ENCODE results near the gene CCNY. TPM values are rescaled to one million over a fixed set of nuclear protein-coding genes. Genes with fewer than 3 reads are reported as not detected.

The CCNY gene
- total and polyA plus RNA-seq, 5 donors, result 27.7 to 72.1 (median 64.3) TPM

- no peak within 1 kb of the TSS for H3K4me3 ChIP-seq (ENCODE audit: low read length)
- intact Hi-C loops (cut with DNase I), result no loop called here
- H3K27ac ChIP-seq (ENCODE audit: low read length), result no peak within 1 kb of the TSS
- no peaks in the 10 kb centered on the region for H3K4me1 ChIP-seq (ENCODE audit: control insufficient read depth, insufficient read depth, low read length)
- H3K9me3 ChIP-seq (ENCODE audit: control insufficient read depth, low read length), result no peaks in the 10 kb centered on the region
- DNase-seq, result no peak
- no peak for ATAC-seq
- no peaks in the 10 kb centered on the region for H3K27me3 ChIP-seq (ENCODE audit: control insufficient read depth, insufficient read depth)
- WGBS, result 58% methylated on average over 8 of the region's 8 CpGs
Measured at GRCh38 chr10:35605191-35605590, 268.9 kb downstream of the CCNY start, which contains the start of gene GJD4. GJD4 (plus strand) TSS chr10:35605341; CDS start chr10:35605568, 227 bp downstream.

DNA sequence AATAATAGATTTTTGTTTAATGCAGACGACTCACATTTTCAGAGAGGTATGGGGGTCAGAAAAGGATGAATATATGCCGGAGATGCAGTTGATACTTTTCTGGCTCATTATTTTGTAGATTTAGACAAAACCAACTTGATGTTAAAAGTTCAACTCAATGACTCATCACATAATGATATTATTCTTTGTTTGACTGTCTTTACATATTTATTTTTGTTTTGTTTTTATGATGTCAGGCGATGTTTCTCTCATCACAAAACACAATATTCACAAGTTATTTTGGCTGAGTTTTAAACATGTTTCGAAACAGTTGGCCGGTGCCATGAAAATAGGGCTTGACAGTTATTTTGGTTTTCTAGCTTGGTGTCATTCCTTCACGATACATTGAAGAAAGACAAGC is 270.1 kb downstream of the CCNY start:
- no peak overlapping the region for H3K27ac ChIP-seq (ENCODE audit: low read length)
- H3K9me3 ChIP-seq (ENCODE audit: control insufficient read depth, low read length), result no peaks in the 10 kb centered on the region
- intact Hi-C loops (cut with DNase I), result no loop called here
- no peaks in the 10 kb centered on the region for H3K4me1 ChIP-seq (ENCODE audit: control insufficient read depth, insufficient read depth, low read length)
- H3K27me3 ChIP-seq (ENCODE audit: control insufficient read depth, insufficient read depth), result no peaks in the 10 kb centered on the region
- no peak overlapping the region for H3K4me3 ChIP-seq (ENCODE audit: low read length)
- ATAC-seq (no peak), DNase-seq (no peak)
- WGBS, result 72% methylated on average over 6 of the region's 6 CpGs

DNA sequence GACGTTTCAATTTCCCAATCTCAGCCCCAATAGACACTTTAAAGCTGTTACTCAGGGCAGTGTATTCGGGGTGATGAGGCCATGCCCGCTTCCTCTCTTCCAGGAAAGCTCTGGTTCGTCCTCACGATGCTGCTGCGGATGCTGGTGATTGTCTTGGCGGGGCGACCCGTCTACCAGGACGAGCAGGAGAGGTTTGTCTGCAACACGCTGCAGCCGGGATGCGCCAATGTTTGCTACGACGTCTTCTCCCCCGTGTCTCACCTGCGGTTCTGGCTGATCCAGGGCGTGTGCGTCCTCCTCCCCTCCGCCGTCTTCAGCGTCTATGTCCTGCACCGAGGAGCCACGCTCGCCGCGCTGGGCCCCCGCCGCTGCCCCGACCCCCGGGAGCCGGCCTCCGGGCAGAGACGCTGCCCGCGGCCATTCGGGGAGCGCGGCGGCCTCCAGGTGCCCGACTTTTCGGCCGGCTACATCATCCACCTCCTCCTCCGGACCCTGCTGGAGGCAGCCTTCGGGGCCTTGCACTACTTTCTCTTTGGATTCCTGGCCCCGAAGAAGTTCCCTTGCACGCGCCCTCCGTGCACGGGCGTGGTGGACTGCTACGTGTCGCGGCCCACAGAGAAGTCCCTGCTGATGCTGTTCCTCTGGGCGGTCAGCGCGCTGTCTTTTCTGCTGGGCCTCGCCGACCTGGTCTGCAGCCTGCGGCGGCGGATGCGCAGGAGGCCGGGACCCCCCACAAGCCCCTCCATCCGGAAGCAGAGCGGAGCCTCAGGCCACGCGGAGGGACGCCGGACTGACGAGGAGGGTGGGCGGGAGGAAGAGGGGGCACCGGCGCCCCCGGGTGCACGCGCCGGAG is 271.4 kb downstream of the CCNY start:
- Histone ChIP-seq H3K4me3 (ENCODE audit: low read length) (peak overlapping the region; percentile 43), H3K27ac (ENCODE audit: low read length) (no peak overlapping the region), H3K4me1 (ENCODE audit: control insufficient read depth, insufficient read depth, low read length) (no peaks in the 10 kb centered on the region), H3K27me3 (ENCODE audit: control insufficient read depth, insufficient read depth) (no peaks in the 10 kb centered on the region), H3K9me3 (ENCODE audit: control insufficient read depth, low read length) (no peaks in the 10 kb centered on the region)
- 10% methylated on average over 78 of the region's 78 CpGs for WGBS
- intact Hi-C loops (cut with DNase I), result no loop called here
- ATAC-seq (peak; percentile 29 to 51), DNase-seq (peak in 2 of 3 donors; percentile 60 to 68)

DNA sequence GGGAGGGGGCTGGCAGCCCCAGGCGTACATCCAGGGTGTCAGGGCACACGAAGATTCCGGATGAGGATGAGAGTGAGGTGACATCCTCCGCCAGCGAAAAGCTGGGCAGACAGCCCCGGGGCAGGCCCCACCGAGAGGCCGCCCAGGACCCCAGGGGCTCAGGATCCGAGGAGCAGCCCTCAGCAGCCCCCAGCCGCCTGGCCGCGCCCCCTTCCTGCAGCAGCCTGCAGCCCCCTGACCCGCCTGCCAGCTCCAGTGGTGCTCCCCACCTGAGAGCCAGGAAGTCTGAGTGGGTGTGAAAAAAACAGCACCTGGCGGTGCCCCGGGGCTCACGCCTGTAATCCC is 272.0 kb downstream of the CCNY start:
- WGBS, result 65% methylated on average over 16 of the region's 16 CpGs
- Histone ChIP-seq H3K9me3 (ENCODE audit: control insufficient read depth, low read length) (no peaks in the 10 kb centered on the region), H3K27me3 (ENCODE audit: control insufficient read depth, insufficient read depth) (no peaks in the 10 kb centered on the region), H3K4me3 (ENCODE audit: low read length) (peak overlapping the region; percentile 43), H3K4me1 (ENCODE audit: control insufficient read depth, insufficient read depth, low read length) (no peaks in the 10 kb centered on the region), H3K27ac (ENCODE audit: low read length) (no peak overlapping the region)
- DNase-seq, result peak in 2 of 3 donors; percentile 44 to 51
- intact Hi-C loops (cut with DNase I), result no loop called here
- ATAC-seq, result peak in 1 of 2 donors; percentile 13

DNA sequence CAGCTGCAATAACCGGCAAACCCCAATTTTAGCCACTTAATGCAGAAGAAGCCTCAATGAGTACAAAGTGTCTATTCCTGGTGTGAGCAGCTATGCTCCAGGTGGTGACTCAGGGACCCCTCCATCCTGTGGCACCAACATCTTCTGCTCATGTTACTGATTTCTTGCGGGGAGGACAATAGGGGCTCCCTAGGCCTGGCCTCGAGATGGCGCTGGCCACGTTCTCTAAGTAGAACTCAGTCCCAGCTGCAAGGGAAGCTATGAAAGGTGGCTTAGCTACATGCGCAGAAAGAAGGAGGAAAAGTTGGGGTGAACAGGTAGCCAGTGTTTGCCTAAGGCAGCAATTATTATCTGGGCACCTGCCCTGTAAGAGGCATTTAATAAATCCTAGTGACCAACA is 275.4 kb downstream of the CCNY start:
- WGBS, result 78% methylated on average over 6 of the region's 6 CpGs
- no peaks in the 10 kb centered on the region for H3K9me3 ChIP-seq (ENCODE audit: control insufficient read depth, low read length)
- DNase-seq, result no peak
- H3K27me3 ChIP-seq (ENCODE audit: control insufficient read depth, insufficient read depth), result no peaks in the 10 kb centered on the region
- intact Hi-C loops (cut with DNase I), result no loop called here
- H3K4me3 ChIP-seq (ENCODE audit: low read length), result no peak overlapping the region
- no peaks in the 10 kb centered on the region for H3K4me1 ChIP-seq (ENCODE audit: control insufficient read depth, insufficient read depth, low read length)
- no peak for ATAC-seq
- H3K27ac ChIP-seq (ENCODE audit: low read length), result no peak overlapping the region

DNA sequence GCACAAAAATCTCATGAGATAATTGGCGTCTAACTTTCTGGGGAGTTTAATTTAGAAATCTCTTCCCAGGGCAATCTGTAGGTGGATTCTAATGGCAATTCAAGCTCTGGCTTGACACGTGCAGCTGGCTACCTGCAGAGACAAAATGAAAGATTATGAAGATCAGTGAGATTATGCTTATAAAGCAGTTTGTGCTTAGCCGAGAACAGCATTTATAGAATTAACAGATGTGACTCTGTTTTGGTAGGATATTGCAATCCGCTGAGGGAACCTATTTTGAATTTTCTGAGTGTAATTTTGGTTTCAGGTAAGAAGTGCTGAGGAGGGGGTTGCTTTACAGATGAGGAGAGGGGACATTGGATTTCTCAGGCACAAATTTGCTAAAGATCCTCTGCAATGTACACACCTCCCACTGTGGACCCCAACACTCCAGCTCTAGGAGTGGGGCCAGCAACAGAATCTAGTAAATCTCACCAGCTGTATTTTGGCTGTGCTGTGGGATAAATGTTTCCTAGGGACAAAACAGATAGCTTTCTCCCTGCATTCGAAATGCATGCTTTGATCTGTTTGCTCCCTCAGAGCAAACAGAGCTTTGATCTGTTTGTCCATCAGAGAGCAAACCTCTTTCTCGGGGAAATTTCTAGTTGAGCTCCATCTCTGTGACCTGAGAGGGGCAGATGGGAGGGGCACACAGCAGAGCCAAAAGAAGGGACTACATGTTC is 276.2 kb downstream of the CCNY start:
- Histone ChIP-seq H3K27ac (ENCODE audit: low read length) (no peak overlapping the region), H3K27me3 (ENCODE audit: control insufficient read depth, insufficient read depth) (no peaks in the 10 kb centered on the region), H3K9me3 (ENCODE audit: control insufficient read depth, low read length) (no peaks in the 10 kb centered on the region), H3K4me3 (ENCODE audit: low read length) (no peak overlapping the region), H3K4me1 (ENCODE audit: control insufficient read depth, insufficient read depth, low read length) (no peaks in the 10 kb centered on the region)
- ATAC-seq (no peak), DNase-seq (no peak)
- intact Hi-C loops (cut with DNase I), result no loop called here
- WGBS, result 56% methylated on average over 6 of the region's 6 CpGs

DNA sequence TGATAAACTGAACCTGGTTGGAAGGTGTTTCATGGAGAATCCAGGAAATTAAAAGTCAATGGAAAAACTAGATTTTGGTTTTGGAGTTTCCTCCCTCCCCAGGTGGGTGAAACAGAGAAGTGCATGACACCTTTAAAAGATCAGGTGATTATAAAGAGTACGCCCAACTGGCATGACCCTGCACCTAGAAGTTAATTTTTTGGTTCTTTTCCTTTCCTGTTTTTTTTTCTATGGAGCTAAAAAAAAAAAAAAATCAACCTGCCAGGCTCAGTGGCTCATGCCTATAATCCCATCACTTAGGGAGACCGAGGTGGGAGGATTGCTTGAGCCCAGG is 276.8 kb downstream of the CCNY start:
- WGBS, result 81% methylated on average over 2 of the region's 2 CpGs
- Histone ChIP-seq H3K4me1 (ENCODE audit: control insufficient read depth, insufficient read depth, low read length) (no peaks in the 10 kb centered on the region), H3K27ac (ENCODE audit: low read length) (no peak overlapping the region), H3K9me3 (ENCODE audit: control insufficient read depth, low read length) (no peaks in the 10 kb centered on the region), H3K4me3 (ENCODE audit: low read length) (no peak overlapping the region), H3K27me3 (ENCODE audit: control insufficient read depth, insufficient read depth) (no peaks in the 10 kb centered on the region)
- DNase-seq (no peak), ATAC-seq (no peak)
- intact Hi-C loops (cut with DNase I), result no loop called here

GRCh38 chr10:35613597-35614226 is 277.4 kb downstream of the CCNY start:
- 47% methylated on average over 8 of the region's 8 CpGs for WGBS
- H3K9me3 ChIP-seq (ENCODE audit: control insufficient read depth, low read length), result no peaks in the 10 kb centered on the region
- DNase-seq, result no peak
- ATAC-seq, result peak; percentile 35 to 65
- intact Hi-C loops (cut with DNase I), result no loop called here
- H3K27me3 ChIP-seq (ENCODE audit: control insufficient read depth, insufficient read depth), result no peaks in the 10 kb centered on the region
- H3K4me3 ChIP-seq (ENCODE audit: low read length), result no peak overlapping the region
- H3K27ac ChIP-seq (ENCODE audit: low read length), result no peak overlapping the region
- no peaks in the 10 kb centered on the region for H3K4me1 ChIP-seq (ENCODE audit: control insufficient read depth, insufficient read depth, low read length)

DNA sequence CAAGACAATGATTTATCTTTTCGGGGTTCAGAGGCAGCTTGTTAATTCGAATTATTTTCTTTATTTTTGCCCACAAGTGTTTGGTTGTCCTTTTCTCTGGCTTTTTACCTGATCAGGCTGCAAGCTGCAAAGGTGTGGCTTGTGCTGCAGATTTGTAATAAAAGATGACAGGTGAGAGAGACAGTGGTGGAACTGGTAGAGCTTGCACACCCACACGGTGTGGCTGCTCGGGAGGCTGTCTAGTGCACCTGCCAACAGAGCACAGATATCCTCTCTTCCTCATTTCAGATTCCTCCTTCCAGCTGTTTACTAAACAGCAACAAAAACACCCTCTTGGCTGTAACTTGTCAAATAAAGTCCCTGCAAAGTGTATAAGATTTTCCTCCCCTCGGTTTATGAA is 278.0 kb downstream of the CCNY start:
- ATAC-seq (no peak), DNase-seq (no peak)
- no peak overlapping the region for H3K27ac ChIP-seq (ENCODE audit: low read length)
- no peaks in the 10 kb centered on the region for H3K9me3 ChIP-seq (ENCODE audit: control insufficient read depth, low read length)
- H3K27me3 ChIP-seq (ENCODE audit: control insufficient read depth, insufficient read depth), result no peaks in the 10 kb centered on the region
- no peaks in the 10 kb centered on the region for H3K4me1 ChIP-seq (ENCODE audit: control insufficient read depth, insufficient read depth, low read length)
- intact Hi-C loops (cut with DNase I), result no loop called here
- 48% methylated on average over 5 of the region's 5 CpGs for WGBS
- H3K4me3 ChIP-seq (ENCODE audit: low read length), result no peak overlapping the region
